NCI-H524 (cell line): Measurements from ENCODE around the gene WWC2.

Experiments
- DNase-seq, 2 experiments: peaks; one replicate each; lab custom pipeline; 2025; lab: John Stamatoyannopoulos, UW

Gene WWC2

DNA sequence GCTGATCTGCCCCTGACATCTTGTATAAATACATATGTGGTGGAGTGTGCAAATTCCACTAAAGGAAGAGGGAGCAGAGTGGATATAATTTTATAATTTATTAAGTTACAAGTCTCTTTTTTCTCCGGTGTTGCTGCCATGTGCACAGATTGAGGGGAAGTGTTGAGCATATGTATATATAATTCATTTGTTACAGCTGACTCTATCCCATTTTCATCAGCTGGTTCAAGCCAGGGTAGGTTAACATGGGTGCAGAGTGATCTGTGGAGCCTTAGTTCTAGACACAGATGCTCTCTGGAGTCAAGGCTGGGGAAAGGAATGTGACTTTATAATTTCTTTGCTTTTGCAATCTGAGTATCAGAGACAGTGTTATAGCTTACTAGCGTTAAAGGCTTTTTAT is 103.5 kb downstream of the WWC2 start:
- no peak for DNase-seq

- DNase-seq = no peak
Measured at GRCh38 chr4:183204793-183205192, 105.7 kb downstream of the WWC2 start.

- no peak for DNase-seq
Measured at GRCh38 chr4:183205193-183205592, 106.1 kb downstream of the WWC2 start.

DNA sequence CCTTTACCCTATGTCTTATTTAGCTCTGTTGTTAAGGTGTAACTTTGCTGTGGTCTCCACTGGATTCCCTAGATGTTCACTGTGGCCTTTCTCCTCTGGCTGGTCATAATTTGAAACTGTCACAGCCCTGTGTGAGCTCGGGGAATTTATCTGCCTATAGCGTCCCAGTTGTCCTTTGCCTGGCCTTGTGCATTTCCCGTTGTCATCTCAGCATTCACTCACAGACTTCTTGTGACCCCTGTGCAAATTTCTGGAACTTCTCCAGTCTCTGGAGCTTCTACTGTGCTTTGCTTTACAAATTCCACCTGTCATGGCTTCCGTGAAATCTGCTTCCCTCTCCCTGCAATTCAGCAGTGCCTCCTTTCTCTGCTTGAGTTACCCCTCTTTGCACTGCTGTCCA is 106.7 kb downstream of the WWC2 start:
- no peak for DNase-seq

DNA sequence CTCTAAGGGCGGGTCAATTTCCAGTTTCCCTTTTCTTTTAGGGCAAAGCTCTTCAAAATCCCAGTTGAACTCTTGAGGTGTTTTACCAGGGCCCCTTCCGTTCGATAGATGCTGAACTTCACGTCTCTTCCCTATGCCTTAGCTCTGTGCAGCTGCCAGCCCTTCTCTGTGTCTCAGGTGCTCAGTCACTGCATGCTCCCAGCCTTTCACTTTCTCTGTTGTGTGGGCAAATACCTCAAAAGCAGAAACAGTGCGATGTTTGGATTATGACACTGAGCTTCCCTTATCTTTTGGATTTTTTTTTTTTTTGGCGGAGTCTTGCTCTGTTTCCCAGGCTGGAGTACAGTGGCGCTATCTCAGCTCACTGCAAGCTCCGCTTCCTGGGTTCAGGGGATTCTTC is 112.5 kb downstream of the WWC2 start:
- no peak for DNase-seq

DNA sequence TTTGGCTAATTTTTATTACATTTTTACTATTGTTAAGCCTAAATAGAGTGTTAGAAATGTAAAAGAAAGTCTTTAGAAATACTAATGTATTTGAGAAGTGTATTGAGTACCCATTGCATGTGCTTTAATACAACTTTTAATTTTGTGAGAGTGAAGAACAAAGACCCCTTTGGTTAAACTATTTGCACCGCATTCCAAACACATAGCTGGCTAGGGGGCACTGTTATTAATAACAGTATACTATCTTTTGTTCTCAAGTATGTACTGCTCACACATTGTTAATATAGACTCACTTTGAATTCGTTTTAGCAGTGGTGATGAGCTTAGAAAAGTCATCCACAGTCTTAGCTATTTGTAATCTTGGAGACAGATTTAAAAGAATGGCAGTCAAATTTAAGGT is 114.9 kb downstream of the WWC2 start:
- DNase-seq = no peak

- DNase-seq = no peak
Measured at GRCh38 chr4:183214912-183215488, 115.9 kb downstream of the WWC2 start.

- DNase-seq = no peak
Measured at GRCh38 chr4:183220236-183220635, 121.2 kb downstream of the WWC2 start.

- no peak for DNase-seq
Measured at GRCh38 chr4:183223053-183223452, 124.0 kb downstream of the WWC2 start.

DNA sequence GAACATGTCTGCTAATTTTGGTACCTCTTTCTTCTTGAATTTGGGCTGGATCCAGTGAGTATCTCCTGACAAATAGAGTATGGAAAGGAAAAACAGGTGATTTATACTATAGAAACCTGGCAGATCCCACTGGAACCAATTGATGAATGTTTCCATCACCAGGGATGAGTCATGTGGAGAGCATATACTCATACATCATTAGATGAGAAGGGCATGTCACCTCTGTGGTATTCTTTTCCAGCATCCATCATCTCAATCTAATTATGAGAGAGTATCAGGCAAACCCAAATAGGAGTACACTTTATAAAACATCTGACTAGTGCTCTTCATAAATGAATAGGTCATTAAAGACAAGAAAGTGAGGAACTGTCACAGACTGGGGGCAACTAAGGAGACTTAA is 130.3 kb downstream of the WWC2 start:
- no peak for DNase-seq

DNA sequence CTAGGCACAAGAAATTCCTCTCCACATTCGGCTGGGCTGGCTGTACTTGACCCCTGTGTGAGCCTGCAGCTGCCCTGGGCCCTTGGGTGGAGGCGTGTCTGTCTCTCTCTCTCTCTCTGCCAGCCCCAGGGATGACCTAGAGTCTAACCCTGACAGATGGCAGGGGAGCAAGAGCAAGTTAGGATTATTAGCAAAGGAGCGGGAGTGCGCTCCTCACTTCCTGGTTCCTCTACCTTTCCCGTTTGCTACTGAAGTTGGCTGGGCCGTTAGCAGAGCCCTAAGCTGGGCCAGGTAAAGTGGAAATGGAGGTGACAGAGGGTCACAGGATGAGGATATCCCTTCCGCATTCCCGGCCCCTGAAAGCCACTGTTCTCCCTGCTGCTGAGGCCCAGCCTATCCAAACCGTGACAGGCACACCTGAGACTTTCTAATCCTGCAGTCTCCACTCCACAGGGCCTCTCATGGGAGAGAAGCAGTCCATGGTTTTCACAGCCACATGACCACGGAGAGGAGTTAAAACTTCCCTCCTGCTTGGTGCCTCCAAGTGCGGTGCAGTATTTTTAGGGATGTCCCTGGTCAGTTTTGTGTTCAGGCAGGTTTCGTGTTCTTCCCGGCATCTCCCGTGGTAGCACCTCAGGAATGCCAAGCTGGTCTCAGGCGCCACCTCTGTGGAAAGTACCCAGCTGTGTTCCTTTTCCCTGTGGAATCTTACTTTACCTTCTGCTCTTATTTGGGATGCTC is 141.7 kb downstream of the WWC2 start:
- peak; percentile 32 to 52 for DNase-seq

GRCh38 chr4:183241322-183241640 is 142.2 kb downstream of the WWC2 start:
- no peak for DNase-seq

GRCh38 chr4:183241721-183242151 is 142.7 kb downstream of the WWC2 start:
- DNase-seq = peak in 1 of 2 experiments; percentile 44

GRCh38 chr4:183242291-183242690 is 143.2 kb downstream of the WWC2 start:
- no peak for DNase-seq

DNA sequence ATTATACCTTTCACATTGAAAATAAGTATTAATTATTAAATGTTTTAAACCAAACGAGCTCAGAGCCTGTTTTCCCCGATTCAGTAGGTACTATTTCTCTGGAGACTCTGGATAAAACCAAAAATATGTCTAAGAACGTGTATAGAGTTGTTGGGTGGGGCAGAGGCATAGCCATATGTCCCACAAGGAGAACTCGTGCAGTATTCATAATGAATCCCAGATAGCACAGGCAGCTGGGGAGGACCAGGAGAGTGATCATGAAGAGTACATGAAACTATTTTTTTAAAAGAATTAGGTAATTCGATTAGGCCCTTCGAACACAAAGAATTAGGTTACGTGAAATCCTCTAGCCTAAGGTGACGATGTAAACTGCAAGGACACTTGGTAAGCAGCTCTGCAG is 145.0 kb downstream of the WWC2 start:
- DNase-seq = peak; percentile 18 to 79

GRCh38 chr4:183244506-183244905 is 145.4 kb downstream of the WWC2 start:
- DNase-seq = peak in 1 of 2 experiments; percentile 15

DNA sequence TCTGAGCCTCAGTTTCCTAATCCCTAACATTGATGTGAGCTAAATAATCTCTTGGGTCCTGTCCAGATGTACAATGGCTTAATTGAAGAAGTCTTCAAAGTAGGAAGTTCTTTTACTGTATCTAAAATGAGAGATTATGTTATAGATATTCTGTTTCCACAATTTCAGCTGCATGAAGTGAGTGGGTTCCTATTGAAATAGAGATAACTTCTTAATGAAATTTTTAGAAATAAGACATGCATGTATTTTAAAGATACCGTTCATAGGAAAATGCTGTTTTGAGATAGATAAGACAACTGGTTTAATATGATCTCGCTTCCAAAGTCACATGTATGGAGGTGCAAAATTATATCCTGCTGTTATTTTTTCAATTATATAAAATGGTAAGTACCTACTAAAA is 149.1 kb downstream of the WWC2 start:
- no peak for DNase-seq

DNA sequence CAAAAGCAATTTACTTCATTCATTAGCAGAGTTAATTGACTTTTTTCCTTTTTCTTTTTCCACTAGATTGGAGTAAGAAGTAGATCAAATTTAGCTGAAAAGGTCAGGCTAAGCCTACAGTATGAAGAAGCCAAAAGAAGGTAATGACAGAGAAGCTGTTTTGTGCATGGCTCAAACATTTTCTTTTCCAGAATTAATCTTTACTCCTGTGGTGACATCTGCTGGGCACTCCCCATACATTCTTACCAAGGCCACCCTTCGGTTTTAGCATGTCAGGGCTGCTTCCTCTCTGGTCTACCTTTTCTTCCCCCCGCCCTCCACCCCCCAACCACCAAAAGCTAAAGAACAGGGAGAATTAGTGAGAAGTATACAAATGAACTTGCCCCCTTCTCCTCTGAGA is 150.8 kb downstream of the WWC2 start:
- DNase-seq = peak; percentile 10 to 48

- no peak for DNase-seq
Measured at GRCh38 chr4:183250831-183251230, 151.8 kb downstream of the WWC2 start.

DNA sequence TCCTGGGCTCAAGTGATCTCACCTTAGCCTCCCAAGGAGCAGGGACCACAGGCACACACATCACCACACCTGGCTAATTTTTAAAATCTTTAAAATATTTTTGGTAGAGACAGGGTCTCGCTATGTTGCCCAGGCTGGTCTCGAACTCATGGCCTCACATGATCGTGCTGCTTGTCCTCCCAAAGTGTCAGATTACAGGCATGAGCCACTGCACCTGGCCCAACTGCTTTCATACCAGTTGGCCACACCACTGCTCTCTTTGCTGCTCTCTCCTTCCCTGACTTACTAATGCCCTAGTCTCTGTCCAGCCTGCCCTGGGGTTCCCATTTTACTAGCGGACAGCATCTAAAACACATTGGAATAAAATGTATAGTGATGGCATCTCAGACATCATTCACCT is 153.9 kb downstream of the WWC2 start:
- no peak for DNase-seq

DNA sequence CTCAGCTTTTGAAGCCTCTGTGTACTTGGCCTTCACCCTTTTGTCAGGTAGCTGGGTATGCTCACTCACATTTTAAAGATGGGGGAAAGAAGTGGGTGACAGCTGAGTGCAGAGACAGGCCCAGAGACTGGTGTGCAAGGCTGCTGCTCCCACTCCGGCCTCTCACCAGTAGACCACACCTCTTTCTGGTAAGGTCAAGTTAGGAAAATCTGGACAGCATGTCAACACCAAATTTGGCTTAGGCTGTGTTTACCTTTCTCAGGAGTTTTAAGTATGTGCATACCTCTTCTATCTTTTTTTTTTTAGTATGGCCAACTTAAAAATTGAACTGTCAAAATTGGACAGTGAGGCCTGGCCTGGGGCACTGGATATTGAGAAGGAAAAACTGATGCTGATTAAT is 154.4 kb downstream of the WWC2 start:
- DNase-seq = no peak

- DNase-seq = no peak
Measured at GRCh38 chr4:183254162-183254561, 155.1 kb downstream of the WWC2 start.

GRCh38 chr4:183255487-183255886 is 156.4 kb downstream of the WWC2 start:
- DNase-seq = no peak

DNA sequence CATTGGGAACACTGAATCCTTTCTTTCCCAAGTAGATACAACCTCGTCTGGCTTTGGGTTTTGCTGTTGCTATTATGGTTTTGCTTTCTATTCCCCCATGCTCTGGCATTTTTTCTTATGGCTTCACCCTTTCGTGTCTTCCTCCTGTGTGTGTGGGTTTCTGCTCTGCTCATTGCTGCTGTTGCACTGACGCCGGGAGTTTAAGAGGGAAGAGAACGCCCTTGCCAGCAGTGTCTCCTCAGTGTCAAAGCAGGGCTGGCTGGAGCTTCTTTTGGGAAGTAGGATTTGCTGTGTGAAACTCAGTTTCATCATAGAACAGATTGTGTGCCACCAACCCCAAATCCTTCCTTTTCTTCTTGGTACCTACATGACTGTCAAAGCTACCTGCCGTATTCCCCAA is 157.3 kb downstream of the WWC2 start:
- no peak for DNase-seq
